ENCODE measurements around the gene PIPOX.

The PIPOX gene

GRCh38 chr17:29089601-29090044 lies 46.7 kb downstream of the PIPOX start:
- no peak for TF ChIP-seq FOXM1 (IDR thresholded peaks at IDR 0.05; ENCODE audit: borderline replicate concordance)
- no peak for TF ChIP-seq ARNT (IDR thresholded peaks at IDR 0.05)
- no peak for TF ChIP-seq HDGF (IDR thresholded peaks at IDR 0.05; ENCODE audit: borderline replicate concordance)
- DNase-seq (ENCODE audit: extremely low spot score): no peak
- CTCF ChIA-PET: interaction anchor here (0.8 kb wide), 1 partner anchor 22 kb away, joined by 3 read pairs; no protein-coding TSS in a partner anchor
- POLR2A ChIA-PET: interaction anchor here (0.9 kb wide), 1 partner anchor 138 kb away, joined by 3 read pairs; the partner anchor contains the start of gene PHF12

GRCh38 chr17:29090108-29090507 lies 47.2 kb downstream of the PIPOX start:
- ChIA-PET POLR2A (interaction anchor here (0.9 kb wide), 1 partner anchor 139 kb away, joined by 3 read pairs; the partner anchor contains the start of gene PHF12), CTCF (interaction anchor here (0.8 kb wide), 1 partner anchor 21 kb away, joined by 3 read pairs; no protein-coding TSS in a partner anchor)
- no peak for DNase-seq (ENCODE audit: extremely low spot score)
- TF ChIP-seq FOXM1 (IDR thresholded peaks at IDR 0.05; ENCODE audit: borderline replicate concordance) (no peak), SUZ12 (IDR thresholded peaks at IDR 0.05) (no peak), HDGF (IDR thresholded peaks at IDR 0.05; ENCODE audit: borderline replicate concordance) (no peak), SP1 (IDR thresholded peaks at IDR 0.05) (no peak)

GRCh38 chr17:29090750-29091605 lies 48.0 kb downstream of the PIPOX start:
- no peak for TF ChIP-seq LEF1 (IDR thresholded peaks at IDR 0.05; ENCODE audit: borderline replicate concordance)
- TF ChIP-seq ELF4 (IDR thresholded peaks at IDR 0.05): no peak
- DNase-seq (ENCODE audit: extremely low spot score): no peak
- ChIA-PET CTCF (interaction anchor here (0.6 to 0.9 kb wide), 2 partner anchors 126 to 411 kb away, joined by 3 to 4 read pairs; no protein-coding TSS in a partner anchor), POLR2A (interaction anchor here (1.0 kb wide), 1 partner anchor 9 kb away, joined by 3 read pairs; no protein-coding TSS in a partner anchor)

DNA sequence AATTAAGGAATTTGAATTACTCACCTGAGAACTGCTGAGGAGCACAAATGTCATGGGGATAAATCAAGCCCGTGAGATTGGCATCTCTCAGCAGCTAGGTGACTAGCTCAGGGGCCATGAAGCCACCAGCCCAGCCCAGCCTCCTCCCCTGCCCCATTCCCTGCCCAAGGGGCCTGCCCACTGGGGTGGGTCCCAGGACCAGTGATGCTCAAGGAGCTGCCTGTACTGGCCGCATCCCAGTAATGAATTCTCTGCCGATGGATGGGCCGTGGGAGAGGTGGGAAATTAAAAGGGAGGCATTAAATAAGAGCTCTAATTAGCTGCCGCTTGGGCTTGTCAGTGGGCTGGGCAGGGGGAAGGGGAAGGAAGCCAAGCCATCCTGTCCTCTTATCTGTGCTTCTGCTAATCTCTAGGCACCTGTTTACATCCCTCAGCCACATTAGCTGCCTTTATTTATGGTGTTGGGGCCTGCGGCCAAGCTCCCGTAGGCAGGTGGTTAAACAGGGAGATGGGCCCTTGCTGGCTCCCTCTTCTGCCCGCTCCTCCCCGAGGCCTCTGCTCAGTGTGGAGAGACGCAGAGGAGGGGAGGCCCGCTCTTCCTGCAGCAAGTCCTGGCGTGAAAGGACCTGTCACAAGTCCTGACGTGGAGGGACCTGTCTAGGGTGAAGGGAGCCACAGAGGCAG lies 48.8 kb downstream of the PIPOX start:
- CTCF ChIA-PET: interaction anchor here (0.6 to 1.6 kb wide), 3 partner anchors 20 to 410 kb away, joined by 3 to 4 read pairs (median 3); no protein-coding TSS in a partner anchor

GRCh38 chr17:29093090-29093871 lies 50.3 kb downstream of the PIPOX start:
- TF ChIP-seq CTBP1 (IDR thresholded peaks at IDR 0.05; ENCODE audit: borderline replicate concordance) (no peak), FOXA1 (IDR thresholded peaks at IDR 0.05) (no peak), SP1 (IDR thresholded peaks at IDR 0.05) (no peak), ELF4 (IDR thresholded peaks at IDR 0.05) (no peak), FOXM1 (IDR thresholded peaks at IDR 0.05; ENCODE audit: borderline replicate concordance) (no peak), ARNT (IDR thresholded peaks at IDR 0.05) (no peak), ZNF384 (IDR thresholded peaks at IDR 0.05) (no peak), SUZ12 (IDR thresholded peaks at IDR 0.05) (no peak), NFRKB (IDR thresholded peaks at IDR 0.05) (no peak), TARDBP (IDR thresholded peaks at IDR 0.05) (no peak), BHLHE40 (IDR thresholded peaks at IDR 0.05; ENCODE audit: borderline replicate concordance) (no peak), HDGF (IDR thresholded peaks at IDR 0.05; ENCODE audit: borderline replicate concordance) (no peak), L3MBTL2 (conservative IDR thresholded peaks at IDR 0.05) (no peak), PKNOX1 (IDR thresholded peaks at IDR 0.05) (no peak), FOXK2 (IDR thresholded peaks at IDR 0.05) (no peak)
- ChIA-PET CTCF (interaction anchor here (0.6 to 1.6 kb wide), 4 partner anchors 19 to 605 kb away, joined by 3 read pairs; no protein-coding TSS in a partner anchor), POLR2A (interaction anchor here (0.9 to 1.1 kb wide), 2 partner anchors 8 to 47 kb away, joined by 3 read pairs; no protein-coding TSS in a partner anchor)
- DNase-seq (ENCODE audit: extremely low spot score): no peak

More for the DNA sequence above, 48.8 kb downstream of the PIPOX start:
- no peak for TF ChIP-seq BHLHE40 (IDR thresholded peaks at IDR 0.05; ENCODE audit: borderline replicate concordance)
- no peak for TF ChIP-seq CTBP1 (IDR thresholded peaks at IDR 0.05; ENCODE audit: borderline replicate concordance)
- TF ChIP-seq TARDBP (IDR thresholded peaks at IDR 0.05): no peak
- TF ChIP-seq SUZ12 (IDR thresholded peaks at IDR 0.05): no peak
- no peak for TF ChIP-seq PKNOX1 (IDR thresholded peaks at IDR 0.05)
- no peak for TF ChIP-seq L3MBTL2 (conservative IDR thresholded peaks at IDR 0.05)
- TF ChIP-seq LEF1 (IDR thresholded peaks at IDR 0.05; ENCODE audit: borderline replicate concordance): no peak
- TF ChIP-seq HDGF (IDR thresholded peaks at IDR 0.05; ENCODE audit: borderline replicate concordance): no peak
- no peak for TF ChIP-seq FOXK2 (IDR thresholded peaks at IDR 0.05)
- no peak for TF ChIP-seq ARNT (IDR thresholded peaks at IDR 0.05)
- TF ChIP-seq SP1 (IDR thresholded peaks at IDR 0.05): no peak
- no peak for TF ChIP-seq ELF4 (IDR thresholded peaks at IDR 0.05)
- no peak for TF ChIP-seq ZNF384 (IDR thresholded peaks at IDR 0.05)
- no peak for TF ChIP-seq FOXA1 (IDR thresholded peaks at IDR 0.05)
- no peak for TF ChIP-seq NFRKB (IDR thresholded peaks at IDR 0.05)
- DNase-seq (ENCODE audit: extremely low spot score): no peak
- POLR2A ChIA-PET: interaction anchor here (0.9 to 1.0 kb wide), 2 partner anchors 10 to 140 kb away, joined by 3 read pairs; partner anchors contain the start of gene PHF12

Data from HEK293T (cell line).